GM21576 (cell line): ENCODE data around the gene NAV2.

Experiments
- ATAC-seq: cut with Tn5 transposase; IDR thresholded peaks from one replicate; pipeline ENCODE4 v1.9.1; 2021; ENCODE audit warnings: mild to moderate bottlenecking, moderate library complexity; ENCODE audit not compliant: unreplicated experiment

NAV2 gene

DNA sequence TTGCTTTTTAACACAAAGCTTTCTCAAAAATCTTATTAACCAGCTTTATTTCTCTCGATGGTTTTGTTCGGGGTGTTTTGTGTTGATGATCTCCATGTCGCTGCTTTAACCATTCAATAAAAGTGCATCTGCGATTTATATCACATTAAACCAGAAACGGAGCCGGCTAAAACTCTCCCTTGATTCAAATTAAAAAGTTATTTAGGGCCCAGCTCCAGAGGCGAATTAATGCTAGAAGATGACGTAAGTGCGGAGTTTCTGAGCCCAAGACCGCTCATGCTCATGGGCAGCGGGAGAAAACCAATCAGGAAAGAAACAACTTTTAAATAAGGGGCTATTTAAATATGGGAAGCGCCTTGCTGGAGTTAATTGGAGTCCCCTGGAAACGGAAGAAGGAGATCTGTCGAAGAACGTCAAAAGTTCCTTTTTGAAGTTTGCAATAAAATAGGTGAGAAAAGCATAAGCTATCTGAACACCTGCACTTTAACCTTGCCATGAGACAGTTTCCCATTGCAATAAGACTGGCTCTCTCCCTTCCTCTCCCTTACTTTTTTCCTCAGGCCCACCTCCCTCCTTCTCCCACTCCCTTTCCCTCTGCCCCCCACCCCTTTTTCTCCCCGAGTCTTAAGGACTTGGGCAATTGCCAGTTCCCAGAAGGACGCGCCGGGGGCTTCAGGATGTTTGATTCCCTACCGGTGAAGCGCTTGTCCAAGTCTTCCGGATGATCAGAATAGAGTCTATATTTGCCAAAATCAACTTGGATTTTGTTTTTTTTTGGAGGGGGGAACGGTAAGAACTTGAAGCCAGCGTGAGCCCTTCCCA lies 449.5 kb downstream of the NAV2 start:
- ATAC-seq, result no peak

DNA sequence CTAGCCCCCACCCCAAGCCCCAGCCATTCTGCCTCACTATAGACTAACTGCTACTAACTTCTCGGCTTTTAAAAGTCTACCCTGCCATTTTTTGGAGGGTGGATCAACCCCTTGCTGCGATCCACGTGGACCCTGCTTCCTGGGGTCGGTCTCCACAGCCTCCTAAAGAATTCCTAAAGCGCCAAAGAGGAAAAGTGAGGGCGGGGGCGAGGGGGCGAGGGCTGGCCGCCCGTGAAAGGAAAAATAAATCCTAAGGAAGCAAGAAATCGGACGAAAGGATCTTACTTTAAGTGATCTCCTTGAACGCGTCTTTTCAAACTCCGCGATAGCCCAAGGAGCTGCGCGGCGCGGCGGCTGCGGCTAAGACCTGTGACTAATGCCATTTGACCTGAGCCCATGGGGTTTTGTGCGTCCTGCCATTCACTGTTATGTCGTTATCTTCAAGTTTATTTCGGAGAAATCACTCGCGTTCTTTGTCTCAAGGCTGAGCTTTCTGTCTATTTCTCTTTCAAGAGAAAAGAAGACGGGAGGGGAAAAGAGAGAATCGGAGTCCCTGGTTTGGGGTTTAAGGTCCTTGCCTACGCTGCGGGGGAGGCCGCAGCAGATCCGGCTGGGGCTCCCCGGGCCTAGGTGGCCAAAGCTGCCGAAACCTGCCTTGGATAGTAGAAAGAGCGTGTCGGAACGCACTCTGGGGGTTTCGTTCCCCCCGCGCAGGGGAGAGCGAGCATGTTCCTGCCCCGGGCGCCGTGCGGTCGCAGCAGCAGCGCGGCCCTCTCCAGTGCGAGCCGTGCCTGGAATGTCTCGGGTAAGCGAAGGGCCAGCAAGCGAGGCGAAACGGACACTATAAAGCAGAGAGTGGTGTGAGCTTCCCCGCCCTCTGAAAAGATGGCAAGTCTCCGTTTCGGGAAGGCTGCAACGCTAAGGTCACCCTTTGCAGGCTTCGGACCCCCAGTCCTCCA lies 450.5 kb downstream of the NAV2 start:
- no peak for ATAC-seq

DNA sequence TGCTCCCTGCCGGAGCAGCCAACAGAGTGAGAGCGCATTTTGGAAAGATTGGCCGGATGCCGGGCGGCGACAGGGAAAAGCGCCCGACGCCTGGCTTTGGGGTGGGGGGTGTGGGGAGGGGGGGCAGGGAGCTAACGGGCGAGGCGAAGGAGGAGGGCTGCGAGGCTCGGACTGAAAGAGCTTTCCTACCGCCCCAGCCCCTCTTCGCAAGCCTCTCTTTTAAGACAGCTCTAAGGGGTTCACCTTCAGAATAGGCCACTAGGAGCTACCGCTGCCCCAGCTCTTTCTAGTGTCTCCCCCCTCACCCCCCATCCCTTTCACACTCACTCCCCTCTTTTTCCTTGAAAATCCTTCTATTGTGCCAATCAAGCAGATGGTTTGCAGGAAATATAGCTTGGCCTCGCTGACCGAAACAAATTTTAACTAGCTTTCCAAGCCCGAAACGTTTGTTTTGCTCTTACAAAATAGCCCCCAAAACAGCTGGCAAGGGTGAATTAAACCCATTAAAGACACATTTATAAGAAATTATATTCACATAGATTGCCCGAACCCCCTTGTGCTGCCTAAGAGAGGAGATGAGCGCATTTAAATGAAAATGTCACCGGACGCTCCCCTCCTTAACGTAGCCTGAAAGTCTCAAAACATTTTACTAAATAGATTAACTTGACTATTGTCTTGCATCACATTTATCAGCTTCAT lies 451.3 kb downstream of the NAV2 start:
- ATAC-seq, result no peak
